Spleen (tissue), 7 donors: ENCODE measurements around the gene PHLDB2.

Source experiments
- CTCF ChIP-seq, 11 experiments: fragments of 200-600 bp in 7 of 11; fragments of 450-650 bp in 4 of 11; sonication (generic) in 4 of 11; IDR thresholded peaks in 8 of 11; conservative IDR thresholded peaks in 3 of 11; 1 replicate in 7 of 11; 2 replicates in 4 of 11; pipeline versions ENCODE4 v1.4.0 to v1.8.0; 2016 to 2021; ENCODE audit warnings: antibody characterized with exemption in 11 of 11, inconsistent platforms in 4 of 11, mild to moderate bottlenecking in 1 of 11
- POLR2A ChIP-seq, 3 donors: fragments of 450-650 bp; IDR thresholded peaks; one replicate each; pipeline ENCODE4 v1.5.1; 2017; ENCODE audit warnings: antibody characterized with exemption in 3 of 3, mild to moderate bottlenecking in 1 of 3
- donor health status: DM: no; HTN: no; CAD: no; lungs with moderate emphysema.
- donor health status: DM: no; HTN: no; CAD: no.
- donor health status: DM: no; HTN: no; CAD: no.

- no peak for TF ChIP-seq CTCF (IDR thresholded peaks at IDR 0.05 in 8 of 11, conservative IDR thresholded peaks at IDR 0.05 in 3 of 11)
- TF ChIP-seq POLR2A (IDR thresholded peaks at IDR 0.05), result no peak
Observed at GRCh38 chr3:111890051-111890580, 31.1 kb downstream of the PHLDB2 start.
